GM18909 (cell line): Measurements from ENCODE around the gene PEX6.

ENCODE experiments used
- ATAC-seq: cut with Tn5 transposase; IDR thresholded peaks from one replicate; pipeline ENCODE4 v1.9.1; 2021; ENCODE audit warnings: mild to moderate bottlenecking; ENCODE audit not compliant: unreplicated experiment, poor library complexity

Gene PEX6

DNA sequence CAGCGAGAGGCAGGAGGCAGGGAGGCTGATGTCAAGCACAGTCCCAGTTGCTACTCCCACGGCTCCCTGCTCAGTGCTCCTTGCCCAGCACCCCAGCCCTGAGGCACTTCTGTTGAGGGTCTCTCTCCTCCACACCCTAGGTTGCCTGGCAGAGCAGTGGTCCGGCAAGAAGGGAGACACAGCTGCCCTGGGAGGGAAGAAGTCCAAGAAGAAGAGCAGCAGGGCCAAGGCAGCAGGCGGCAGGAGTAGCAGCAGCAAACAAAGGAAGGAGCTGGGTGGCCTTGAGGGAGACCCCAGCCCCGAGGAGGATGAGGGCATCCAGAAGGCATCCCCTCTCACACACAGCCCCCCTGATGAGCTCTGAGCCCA, 40.6 kb downstream of the PEX6 start:
- no peak for ATAC-seq

DNA sequence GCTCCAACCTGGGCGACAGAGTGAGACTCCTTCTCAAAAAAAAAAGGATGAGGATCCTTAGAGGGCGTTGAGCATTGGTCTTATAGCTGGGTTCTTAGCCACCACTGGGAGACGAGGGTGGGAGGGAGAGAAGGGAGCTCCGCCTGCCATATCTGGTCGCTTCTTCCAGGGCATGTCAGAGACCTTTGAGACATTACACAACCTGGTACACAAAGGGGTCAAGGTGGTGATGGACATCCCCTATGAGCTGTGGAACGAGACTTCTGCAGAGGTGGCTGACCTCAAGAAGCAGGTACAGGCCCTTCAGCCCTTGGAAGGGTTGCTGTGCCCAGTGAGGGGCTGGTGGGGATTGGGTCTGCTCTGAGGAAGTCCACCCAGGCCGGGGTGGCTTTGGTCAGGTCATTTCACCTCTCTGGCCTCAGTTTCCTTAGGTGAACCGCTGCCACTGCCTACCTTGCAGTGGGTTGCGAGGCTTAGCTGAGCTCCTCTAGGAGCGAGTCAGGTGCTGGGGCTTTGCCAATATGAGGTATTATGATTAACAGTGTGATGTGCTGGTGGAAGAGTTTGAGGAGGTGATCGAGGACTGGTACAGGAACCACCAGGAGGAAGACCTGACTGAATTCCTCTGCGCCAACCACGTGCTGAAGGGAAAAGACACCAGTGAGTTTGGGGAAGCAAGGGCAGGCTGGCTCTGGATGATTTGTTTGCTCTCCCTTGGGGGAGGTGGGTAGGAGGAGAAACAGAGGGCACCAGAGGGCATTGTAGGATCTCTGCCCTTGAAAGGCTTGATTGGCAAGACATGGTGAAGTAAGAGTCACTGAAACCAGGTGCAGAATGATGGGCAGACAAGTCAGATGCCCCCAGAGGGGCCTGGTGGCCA, 41.2 kb downstream of the PEX6 start:
- no peak for ATAC-seq

GRCh38 chr6:42936398-42936797, 42.6 kb downstream of the PEX6 start:
- no peak for ATAC-seq

- ATAC-seq: no peak
These were observed 43.7 kb downstream of the PEX6 start for GRCh38 chr6:42935322-42935721.

- ATAC-seq: no peak
These were observed 45.8 kb downstream of the PEX6 start for GRCh38 chr6:42933205-42933604.

DNA sequence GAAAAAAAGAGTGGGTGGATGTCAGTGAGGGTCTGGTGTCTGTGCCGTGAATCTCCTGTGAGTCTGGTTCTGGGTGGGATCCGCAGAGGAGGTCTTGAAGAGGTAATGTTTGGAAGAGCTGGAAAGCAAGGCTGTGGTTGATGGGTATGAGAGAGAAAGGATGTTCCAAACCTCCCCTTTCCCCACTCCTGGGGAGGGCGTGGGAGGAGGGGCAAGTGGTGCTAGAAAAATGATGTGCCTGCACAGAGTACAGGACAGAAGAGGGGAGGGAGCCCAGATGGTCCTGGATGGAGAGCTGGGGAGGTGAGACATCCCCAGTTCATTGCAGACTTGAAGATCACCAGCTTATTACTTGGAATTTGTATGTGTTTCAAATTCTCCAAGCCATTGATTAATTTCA, 46.6 kb downstream of the PEX6 start:
- no peak for ATAC-seq

DNA sequence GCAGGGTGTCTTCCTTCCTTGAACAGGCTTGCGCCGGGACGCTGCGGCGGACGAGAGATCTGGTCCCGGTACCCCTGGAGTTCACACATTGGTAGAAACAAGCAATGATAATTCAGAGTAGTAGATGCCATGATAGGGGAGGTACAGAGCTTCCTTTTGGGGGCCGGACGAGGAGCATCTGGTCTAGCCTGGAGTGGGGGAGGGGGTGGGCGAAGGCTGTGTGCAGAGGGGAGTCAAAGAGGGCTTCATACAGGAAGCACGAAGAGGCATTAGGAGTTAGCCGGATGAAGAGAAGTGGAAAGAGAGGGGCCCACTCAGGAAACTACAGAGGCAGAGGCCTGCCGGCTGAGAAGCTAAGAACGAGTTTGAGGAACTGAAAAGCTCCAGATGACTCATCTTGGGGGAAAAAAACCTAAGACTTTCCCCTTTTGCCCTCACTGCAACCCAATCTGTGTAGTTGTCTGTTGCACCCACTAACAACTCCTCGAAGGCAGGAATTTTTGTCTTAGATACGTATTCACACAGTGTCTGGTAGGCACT, 49.1 kb downstream of the PEX6 start:
- peak; percentile 51 for ATAC-seq

GRCh38 chr6:42928986-42929820, 49.8 kb downstream of the PEX6 start, which contains the start of gene CNPY3:
Gene CNPY3 (plus strand): TSS chr6:42929480. CDS start chr6:42929571, 91 bp downstream.
- ATAC-seq: peak; percentile 81

DNA sequence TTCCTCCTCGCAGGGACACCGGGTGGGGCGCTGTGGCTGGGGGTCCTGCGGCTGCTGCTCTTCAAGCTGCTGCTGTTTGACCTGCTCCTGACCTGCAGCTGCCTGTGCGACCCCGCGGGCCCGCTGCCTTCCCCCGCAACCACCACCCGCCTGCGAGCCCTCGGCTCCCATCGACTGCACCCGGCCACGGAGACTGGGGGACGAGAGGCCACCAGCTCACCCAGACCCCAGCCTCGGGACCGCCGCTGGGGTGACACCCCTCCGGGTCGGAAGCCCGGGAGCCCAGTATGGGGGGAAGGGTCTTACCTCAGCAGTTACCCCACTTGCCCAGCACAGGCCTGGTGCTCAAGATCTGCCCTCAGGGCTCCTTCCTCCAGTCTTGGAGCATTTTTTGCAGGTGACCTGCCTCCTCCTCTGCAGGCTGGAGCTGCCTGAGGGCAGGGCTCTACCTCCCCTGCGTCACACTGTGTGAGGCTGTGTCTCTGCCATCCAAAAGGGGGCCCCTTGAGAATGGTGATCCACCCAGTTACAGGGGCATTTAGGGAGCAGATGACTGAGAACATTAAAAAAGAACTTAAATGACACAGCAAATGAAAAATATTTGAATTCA, 53.6 kb downstream of the PEX6 start:
- ATAC-seq: no peak

GRCh38 chr6:42923666-42924065, 55.3 kb downstream of the PEX6 start:
- no peak for ATAC-seq

DNA sequence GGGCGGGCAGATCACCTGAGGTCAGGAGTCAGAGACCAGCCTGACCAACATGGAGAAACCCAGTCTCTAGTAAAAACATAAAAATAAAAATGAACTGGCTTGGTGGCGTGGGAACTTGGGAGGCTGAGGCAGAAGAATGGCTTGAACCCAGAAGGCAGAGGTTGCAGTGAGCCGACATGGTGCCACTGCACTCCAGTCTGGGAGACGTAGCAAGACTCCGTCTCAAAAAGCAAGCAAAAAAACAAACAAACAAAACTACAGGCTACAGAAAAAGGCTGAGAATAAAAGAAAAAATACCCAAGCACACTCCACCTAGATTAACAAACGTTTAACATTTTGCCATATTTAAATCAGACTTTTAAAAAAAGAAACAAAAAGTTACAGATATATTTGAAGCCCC, 57.2 kb downstream of the PEX6 start:
- ATAC-seq: no peak

- ATAC-seq: no peak
These were observed 62.7 kb downstream of the PEX6 start for GRCh38 chr6:42916288-42916687.

DNA sequence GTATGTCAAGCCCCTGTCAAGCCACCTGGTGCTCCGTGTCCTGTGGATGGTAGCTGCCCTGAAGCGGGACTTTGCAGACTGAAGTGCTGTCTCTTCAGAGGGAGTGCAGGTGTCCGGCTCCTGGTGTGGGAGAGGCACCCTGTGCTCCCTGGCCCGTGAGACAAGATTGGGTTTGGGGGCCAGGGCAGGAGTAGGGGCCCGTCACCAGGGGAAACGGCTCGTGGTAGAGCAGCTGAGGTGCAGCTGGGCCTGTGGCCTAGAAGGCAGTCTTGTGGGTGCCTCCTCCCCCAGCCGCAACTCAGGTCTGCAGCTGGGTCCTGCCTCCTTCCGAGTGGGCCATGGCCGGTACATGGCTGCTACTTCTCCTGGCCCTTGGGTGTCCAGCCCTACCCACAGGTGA, 63.2 kb downstream of the PEX6 start, which contains the start of gene PTCRA:
TSS of gene PTCRA (plus strand) at position 322 of the 400 bp plus-strand sequence. CDS start at position 339, 17 bp downstream.
- ATAC-seq: no peak

DNA sequence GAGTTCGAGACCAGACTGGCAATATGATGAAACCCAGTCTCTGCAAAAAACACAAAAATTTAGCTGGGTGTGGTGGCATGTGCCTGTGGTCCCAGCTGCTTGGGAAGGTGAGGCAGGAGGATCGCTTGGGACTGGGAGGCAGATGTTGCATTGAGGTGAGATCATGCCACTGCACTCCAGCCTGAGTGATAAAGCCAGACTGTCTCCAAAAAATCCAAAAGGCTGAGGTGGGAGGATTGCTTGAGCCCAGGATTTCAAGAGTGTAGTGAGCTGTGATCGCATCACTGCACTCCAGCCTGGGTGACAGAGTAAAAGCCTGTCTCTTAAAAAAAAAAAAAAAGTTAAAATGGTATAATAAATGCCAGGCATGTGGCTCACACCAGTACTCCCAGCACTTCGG, 64.4 kb downstream of the PEX6 start:
- no peak for ATAC-seq
